HG03060 (cell line): ENCODE results near the gene IGSF21.

Experiments
- ATAC-seq: cut with Tn5 transposase; IDR thresholded peaks from one replicate; pipeline ENCODE4 v1.9.1; 2021; ENCODE audit warnings: low read depth, moderate number of reproducible peaks; ENCODE audit not compliant: unreplicated experiment

IGSF21 gene

GRCh38 chr1:18107369-18108298, at the start of gene IGSF21:
IGSF21 (plus strand) TSS chr1:18107798; CDS start chr1:18108129, 331 bp downstream.
- no peak for ATAC-seq

- ATAC-seq, result no peak
Measured at GRCh38 chr1:18058206-18058921, 49.2 kb upstream of the IGSF21 start.

GRCh38 chr1:18058981-18059605, 48.5 kb upstream of the IGSF21 start:
- ATAC-seq, result no peak

GRCh38 chr1:18060366-18060765, 47.2 kb upstream of the IGSF21 start:
- no peak for ATAC-seq

- ATAC-seq, result no peak
Measured at GRCh38 chr1:18062185-18062584, 45.4 kb upstream of the IGSF21 start.

GRCh38 chr1:18064534-18064933, 43.1 kb upstream of the IGSF21 start:
- ATAC-seq, result no peak

GRCh38 chr1:18066576-18066975, 41.0 kb upstream of the IGSF21 start:
- ATAC-seq, result no peak

GRCh38 chr1:18069903-18070302, 37.7 kb upstream of the IGSF21 start:
- no peak for ATAC-seq

GRCh38 chr1:18072066-18072465, 35.5 kb upstream of the IGSF21 start:
- no peak for ATAC-seq

GRCh38 chr1:18073066-18073642, 34.4 kb upstream of the IGSF21 start:
- ATAC-seq, result no peak

GRCh38 chr1:18077657-18078215, 29.9 kb upstream of the IGSF21 start:
- no peak for ATAC-seq

- ATAC-seq, result no peak
Measured at GRCh38 chr1:18079941-18080735, 27.5 kb upstream of the IGSF21 start.

- ATAC-seq, result no peak
Measured at GRCh38 chr1:18085387-18086074, 22.1 kb upstream of the IGSF21 start.

GRCh38 chr1:18088077-18088594, 19.5 kb upstream of the IGSF21 start:
- ATAC-seq, result no peak

GRCh38 chr1:18089488-18089887, 18.1 kb upstream of the IGSF21 start:
- ATAC-seq, result no peak

GRCh38 chr1:18090636-18091035, 17.0 kb upstream of the IGSF21 start:
- no peak for ATAC-seq

- no peak for ATAC-seq
Measured at GRCh38 chr1:18091660-18092446, 15.7 kb upstream of the IGSF21 start.

GRCh38 chr1:18093193-18093592, 14.4 kb upstream of the IGSF21 start:
- no peak for ATAC-seq
